Endothelial cell (in vitro differentiated cells): ENCODE results near the gene ALDH4A1. TPM values are rescaled to one million over a fixed set of nuclear protein-coding genes. Genes with fewer than 3 reads are reported as not detected.

Source experiments
- DNase-seq: peaks from one replicate; pipeline ENCODE4 v3.0.0; 2021; ENCODE audit warnings: low spot score
- H3K27ac Mint-ChIP-seq: one replicate; pipeline ENCODE4 v1.8.0; 2021; ENCODE audit warnings: mixed read lengths, inconsistent platforms; ENCODE audit not compliant: unreplicated experiment
- H3K27me3 Mint-ChIP-seq: one replicate; pipeline ENCODE4 v1.8.0; 2021; ENCODE audit warnings: mild to moderate bottlenecking, moderate library complexity, mixed read lengths, inconsistent platforms; ENCODE audit not compliant: unreplicated experiment
- H3K36me3 Mint-ChIP-seq: one replicate; pipeline ENCODE4 v1.8.0; 2021; ENCODE audit warnings: mild to moderate bottlenecking, low read depth, mixed read lengths, inconsistent platforms; ENCODE audit not compliant: unreplicated experiment
- H3K4me1 Mint-ChIP-seq: one replicate; pipeline ENCODE4 v1.8.0; 2021; ENCODE audit warnings: mild to moderate bottlenecking, mixed read lengths, inconsistent platforms; ENCODE audit not compliant: unreplicated experiment
- H3K4me3 Mint-ChIP-seq: one replicate; pipeline ENCODE4 v1.8.0; 2021; ENCODE audit warnings: mild to moderate bottlenecking, mixed read lengths, inconsistent platforms; ENCODE audit not compliant: unreplicated experiment
- H3K9me3 Mint-ChIP-seq: one replicate; pipeline ENCODE4 v1.8.0; 2021; ENCODE audit warnings: mixed read lengths, inconsistent platforms; ENCODE audit not compliant: unreplicated experiment
- total RNA-seq: library from RNA; stranded (reverse); fragmentation: NEBNext Ultra II Directional; extraction: Animal tissue kit (Norgen Biotek cat#: 25700); gene quantifications from one replicate; pipeline ENCODE4 v1.2.1, GENCODE V29; 2021; ENCODE audit not compliant: unreplicated experiment
- TF ChIP-seq, protein P1 (sequence below): fragments of 200-600 bp; sonication (generic); IDR thresholded peaks from one replicate; pipeline ENCODE4 v1.5.0; 2021; ENCODE audit warnings: antibody characterized with exemption; ENCODE audit not compliant: unreplicated experiment

ALDH4A1 gene
- total RNA-seq, 1 donor from 2014 or later = 27.8 TPM

DNA sequence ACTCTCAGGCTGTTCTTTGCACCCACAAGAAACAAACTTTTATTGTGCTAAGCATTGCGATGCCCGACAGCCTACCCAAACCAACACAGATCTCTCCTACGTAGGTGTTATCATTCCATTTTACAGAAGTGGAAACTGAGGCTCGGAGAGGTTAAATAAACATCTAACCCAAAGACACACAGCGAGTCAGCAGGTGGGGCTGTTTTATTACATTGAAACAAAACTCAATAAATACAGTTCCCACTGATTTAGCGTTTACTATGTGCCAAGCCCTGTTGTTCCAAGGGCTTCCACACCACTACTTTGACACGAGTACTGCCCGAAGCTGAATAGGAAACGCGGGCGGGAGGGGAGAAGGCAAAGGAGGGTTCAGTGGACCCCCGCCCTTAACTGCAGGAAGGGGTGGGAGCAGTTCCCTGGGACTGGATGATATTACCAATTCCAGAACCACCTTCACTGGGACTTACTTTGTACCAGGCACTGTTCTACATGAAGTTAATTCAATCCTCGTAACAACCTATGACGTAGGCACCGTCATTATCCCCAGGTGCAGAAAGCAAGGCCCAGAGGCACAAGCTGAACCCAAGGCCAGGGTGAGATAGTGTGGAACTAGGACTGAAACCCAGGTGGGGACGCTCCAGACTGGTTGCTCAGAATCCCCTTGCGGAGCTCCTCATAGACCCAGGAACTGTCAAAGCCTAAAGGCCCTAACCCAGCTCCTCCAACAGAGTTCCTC lies 19.3 kb upstream of the ALDH4A1 start:
- peaks cover 7% of the 10 kb centered on the region for H3K36me3 Mint-ChIP-seq
- H3K27me3 Mint-ChIP-seq = peaks cover 9% of the 10 kb centered on the region
- H3K9me3 Mint-ChIP-seq = no peaks in the 10 kb centered on the region
- H3K27ac Mint-ChIP-seq = no peak overlapping the region
- H3K4me3 Mint-ChIP-seq = no peak overlapping the region
- TF ChIP-seq, protein P1, sequence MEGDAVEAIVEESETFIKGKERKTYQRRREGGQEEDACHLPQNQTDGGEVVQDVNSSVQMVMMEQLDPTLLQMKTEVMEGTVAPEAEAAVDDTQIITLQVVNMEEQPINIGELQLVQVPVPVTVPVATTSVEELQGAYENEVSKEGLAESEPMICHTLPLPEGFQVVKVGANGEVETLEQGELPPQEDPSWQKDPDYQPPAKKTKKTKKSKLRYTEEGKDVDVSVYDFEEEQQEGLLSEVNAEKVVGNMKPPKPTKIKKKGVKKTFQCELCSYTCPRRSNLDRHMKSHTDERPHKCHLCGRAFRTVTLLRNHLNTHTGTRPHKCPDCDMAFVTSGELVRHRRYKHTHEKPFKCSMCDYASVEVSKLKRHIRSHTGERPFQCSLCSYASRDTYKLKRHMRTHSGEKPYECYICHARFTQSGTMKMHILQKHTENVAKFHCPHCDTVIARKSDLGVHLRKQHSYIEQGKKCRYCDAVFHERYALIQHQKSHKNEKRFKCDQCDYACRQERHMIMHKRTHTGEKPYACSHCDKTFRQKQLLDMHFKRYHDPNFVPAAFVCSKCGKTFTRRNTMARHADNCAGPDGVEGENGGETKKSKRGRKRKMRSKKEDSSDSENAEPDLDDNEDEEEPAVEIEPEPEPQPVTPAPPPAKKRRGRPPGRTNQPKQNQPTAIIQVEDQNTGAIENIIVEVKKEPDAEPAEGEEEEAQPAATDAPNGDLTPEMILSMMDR = no peak
- H3K4me1 Mint-ChIP-seq = peaks cover 16% of the 10 kb centered on the region
- no peak for DNase-seq

DNA sequence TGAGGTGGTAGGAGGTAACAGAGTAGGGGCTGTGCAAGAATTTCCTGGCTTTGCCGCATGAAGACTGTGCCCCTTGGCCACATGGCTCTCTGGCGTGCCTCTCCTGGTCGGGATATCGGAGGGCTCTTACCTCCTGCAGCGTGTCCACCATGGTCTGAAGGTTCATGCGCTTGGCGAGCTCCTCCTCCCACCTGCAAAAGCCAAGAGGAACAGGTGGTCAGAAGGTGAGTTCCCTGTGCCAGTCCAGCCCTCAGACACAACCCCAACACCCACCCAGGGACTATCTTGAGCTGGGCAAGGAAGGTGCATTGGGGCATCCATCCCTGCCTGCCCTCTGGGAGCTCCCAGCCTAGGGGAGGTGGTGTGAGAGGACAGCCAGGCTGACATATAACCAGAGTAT lies 18.6 kb upstream of the ALDH4A1 start:
- TF ChIP-seq, protein P1 = no peak
- no peak for DNase-seq
- no peak overlapping the region for H3K27ac Mint-ChIP-seq
- H3K9me3 Mint-ChIP-seq = no peaks in the 10 kb centered on the region
- peaks cover 15% of the 10 kb centered on the region for H3K4me1 Mint-ChIP-seq
- no peak overlapping the region for H3K4me3 Mint-ChIP-seq
- H3K36me3 Mint-ChIP-seq = peaks cover 8% of the 10 kb centered on the region
- peaks cover 9% of the 10 kb centered on the region for H3K27me3 Mint-ChIP-seq

DNA sequence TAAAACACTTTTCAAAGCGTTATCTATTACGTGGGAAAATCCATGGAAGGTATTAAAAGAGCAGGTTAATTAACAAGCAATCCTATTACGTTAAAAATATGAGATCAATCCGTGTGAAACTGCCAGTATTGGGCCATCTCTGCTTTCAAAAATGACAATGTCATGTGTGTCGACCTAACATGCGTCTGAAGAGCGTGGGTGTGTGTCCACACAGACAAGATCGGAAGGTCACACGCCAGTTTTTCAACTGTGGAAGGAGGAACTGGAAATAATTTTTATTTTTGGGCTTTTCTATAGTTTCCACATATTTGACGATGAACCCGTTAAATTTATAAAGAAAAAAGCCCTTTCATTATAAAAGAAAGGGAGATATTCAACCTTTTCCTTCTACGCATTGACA lies 17.6 kb upstream of the ALDH4A1 start:
- DNase-seq = no peak
- Mint-ChIP-seq H3K27ac (no peak overlapping the region), H3K27me3 (peaks cover 7% of the 10 kb centered on the region), H3K4me3 (no peak overlapping the region), H3K9me3 (no peaks in the 10 kb centered on the region), H3K4me1 (peaks cover 14% of the 10 kb centered on the region), H3K36me3 (peaks cover 9% of the 10 kb centered on the region)
- TF ChIP-seq, protein P1 = no peak

DNA sequence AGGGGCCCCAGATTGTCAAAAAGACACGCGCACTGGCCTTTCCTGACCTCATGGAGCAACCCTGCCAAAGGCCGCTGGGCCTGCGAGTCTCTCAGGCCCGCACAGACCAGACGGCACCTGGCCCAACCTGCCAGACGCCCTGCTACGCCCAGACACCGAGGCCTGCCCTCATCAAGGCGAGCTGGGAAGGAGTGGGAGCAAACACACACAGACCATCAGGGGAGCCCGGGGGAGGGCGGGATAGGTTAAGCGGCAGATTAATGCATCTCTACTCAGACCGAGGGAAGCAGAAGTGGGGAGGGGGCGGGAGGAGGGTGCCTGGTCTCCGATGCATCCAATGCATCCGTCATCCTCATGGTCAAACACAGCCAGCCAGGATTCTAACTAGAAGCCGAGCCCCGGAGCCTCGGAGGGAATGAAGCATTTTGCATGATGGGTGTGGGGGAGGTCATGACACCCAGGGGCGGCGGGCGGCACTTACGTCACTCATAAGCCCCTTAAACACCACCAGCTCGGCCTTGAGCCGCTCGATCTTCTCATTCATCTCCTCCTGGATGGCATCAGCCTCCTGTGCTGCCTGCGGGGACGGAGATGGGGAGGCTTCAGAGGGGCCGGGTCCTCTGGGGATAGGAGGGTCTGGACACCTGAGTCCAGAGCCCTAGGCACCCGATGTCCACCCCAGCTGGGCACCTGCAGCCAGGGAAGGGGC lies 17.0 kb upstream of the ALDH4A1 start:
- Mint-ChIP-seq H3K9me3 (no peaks in the 10 kb centered on the region), H3K27ac (no peak overlapping the region), H3K36me3 (peaks cover 12% of the 10 kb centered on the region), H3K27me3 (peaks cover 7% of the 10 kb centered on the region), H3K4me3 (no peak overlapping the region), H3K4me1 (peaks cover 18% of the 10 kb centered on the region)
- DNase-seq = no peak
- TF ChIP-seq, protein P1 = no peak

DNA sequence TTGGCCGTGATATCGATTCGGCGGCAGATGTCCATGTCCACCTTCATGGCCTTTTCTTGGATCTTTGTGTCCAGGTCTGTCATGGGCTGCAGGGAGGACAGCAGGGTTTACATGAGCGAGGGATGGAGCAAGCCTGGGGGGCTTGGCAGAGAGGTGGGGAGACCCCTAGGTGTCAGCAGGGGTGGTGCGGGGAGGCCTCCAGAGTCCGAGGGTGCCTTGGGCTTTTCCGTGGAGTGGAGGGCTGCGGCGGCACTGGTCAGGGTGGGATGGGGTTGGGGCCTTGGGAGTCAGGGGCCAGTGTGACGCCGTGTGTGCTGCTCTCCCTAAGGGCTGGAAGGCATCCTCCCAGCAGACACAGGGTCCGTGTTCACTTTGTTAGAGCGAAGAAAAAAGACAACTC lies 16.1 kb upstream of the ALDH4A1 start:
- Mint-ChIP-seq H3K4me3 (no peak overlapping the region), H3K4me1 (peaks cover 19% of the 10 kb centered on the region), H3K27me3 (peaks cover 7% of the 10 kb centered on the region), H3K9me3 (no peaks in the 10 kb centered on the region), H3K27ac (no peak overlapping the region), H3K36me3 (peaks cover 12% of the 10 kb centered on the region)
- TF ChIP-seq, protein P1 = no peak
- DNase-seq = no peak
